H1 (cell line): ENCODE data around the gene BRD7. TPM values are rescaled to one million over a fixed set of nuclear protein-coding genes. Genes with fewer than 3 reads are reported as not detected.

ENCODE experiments used
- CTCF ChIA-PET: fragments of 300-600 bp; sonication (Branson Sonifier 250); formaldehyde crosslinking; loops from one replicate; lab custom pipeline; 2021; ENCODE audit not compliant: partially characterized antibody; lab: Charles Lee
- POLR2A ChIA-PET: fragments of 300-600 bp; sonication (Branson Sonifier 250); formaldehyde crosslinking; loops from one replicate; lab custom pipeline; 2021; ENCODE audit warnings: inconsistent platforms; ENCODE audit not compliant: partially characterized antibody; lab: Charles Lee
- DNase-seq, 2 experiments: peaks; one replicate each; pipeline versions ENCODE4 v3.0.0 to v3.0.0-alpha.2; 2010 to 2022; ENCODE audit warnings: low spot score in 2 of 2, low read depth in 1 of 2, mixed read lengths in 1 of 2
- FAIRE-seq: peaks from 2 replicates; lab custom pipeline; 2011; peaks lifted over from hg19 to GRCh38; lab: Jason Lieb, UNC
- H2AFZ ChIP-seq: 2 replicates; pipeline ENCODE4 v1.8.1; 2012; ENCODE audit warnings: low read length, inconsistent platforms
- H2AK5ac ChIP-seq: 2 replicates; pipeline ENCODE4 v1.6.1; 2013; ENCODE audit warnings: low read depth, low read length
- H2BK120ac ChIP-seq: replicated peaks from 2 replicates; pipeline ENCODE3; 2013; ENCODE audit warnings: low read depth, low read length, inconsistent platforms
- H2BK12ac ChIP-seq: 2 replicates; pipeline ENCODE4 v1.6.1; 2013; ENCODE audit warnings: low read depth, low read length
- H2BK15ac ChIP-seq: 2 replicates; pipeline ENCODE4 v1.6.1; 2013; ENCODE audit warnings: low read length
- H2BK20ac ChIP-seq: 2 replicates; pipeline ENCODE4 v1.6.1; 2013; ENCODE audit warnings: low read length
- H2BK5ac ChIP-seq: 2 replicates; pipeline ENCODE4 v1.6.1; 2013; ENCODE audit warnings: low read depth, low read length
- H3K14ac ChIP-seq: 2 replicates; pipeline ENCODE4 v1.6.1; 2013; ENCODE audit warnings: inconsistent platforms; ENCODE audit not compliant: insufficient read length
- H3K18ac ChIP-seq: 2 replicates; pipeline ENCODE4 v1.6.1; 2013; ENCODE audit warnings: low read length; ENCODE audit errors: extremely low read depth
- H3K23ac ChIP-seq: 2 replicates; pipeline ENCODE4 v1.6.1; 2013; ENCODE audit warnings: inconsistent platforms; ENCODE audit not compliant: insufficient read length
- H3K23me2 ChIP-seq: 2 replicates; pipeline ENCODE4 v1.6.1; 2013; ENCODE audit warnings: low read depth, low read length
- H3K27ac ChIP-seq: 2 replicates; pipeline ENCODE4 v1.6.1; 2011; ENCODE audit warnings: low read depth, low read length, inconsistent platforms
- H3K27me3 ChIP-seq, 4 experiments: replicated peaks in 1 of 4; 1 replicate in 1 of 4; 2 replicates in 3 of 4; pipeline versions ENCODE4 v1.6.1 to v1.8.1; 2011 to 2013; ENCODE audit warnings: low read length in 3 of 4, mild to moderate bottlenecking in 3 of 4, inconsistent platforms in 2 of 4, mixed read lengths in 2 of 4, moderate library complexity in 1 of 4; ENCODE audit not compliant: control insufficient read depth in 3 of 4, insufficient read depth in 3 of 4; ENCODE audit errors: extremely low read depth in 1 of 4
- H3K36me3 ChIP-seq, 4 experiments: 2 replicates each; pipeline versions ENCODE4 v1.6.1 to v1.8.1; 2011 to 2013; ENCODE audit warnings: mild to moderate bottlenecking in 4 of 4, low read length in 3 of 4, moderate library complexity in 2 of 4, control low read depth in 1 of 4, inconsistent platforms in 1 of 4; ENCODE audit not compliant: insufficient read depth in 4 of 4, control insufficient read depth in 2 of 4
- H3K4ac ChIP-seq: replicated peaks from 2 replicates; pipeline ENCODE3; 2013; ENCODE audit warnings: low read length, low read depth, mixed read lengths, inconsistent platforms; ENCODE audit not compliant: insufficient read length
- H3K4me1 ChIP-seq, 4 experiments: replicated peaks in 1 of 4; 1 replicate in 1 of 4; 2 replicates in 3 of 4; pipeline versions ENCODE4 v1.6.1 to v1.8.1; 2011 to 2013; ENCODE audit warnings: low read length in 3 of 4, inconsistent platforms in 2 of 4, mixed read lengths in 1 of 4; ENCODE audit not compliant: insufficient read depth in 4 of 4, control insufficient read depth in 3 of 4
- H3K4me2 ChIP-seq, 2 experiments: 2 replicates each; pipeline versions ENCODE4 v1.6.1 to v1.8.1; 2011 to 2013; ENCODE audit warnings: low read depth in 2 of 2, low read length in 2 of 2, control low read depth in 1 of 2, inconsistent platforms in 1 of 2, mild to moderate bottlenecking in 1 of 2; ENCODE audit not compliant: insufficient read depth in 1 of 2
- H3K4me3 ChIP-seq, 4 experiments: fragments of 200-600, 300-600 bp in 1 of 4; sonication (generic), shearing (Covaris generic), sonication (Bioruptor Twin) in 1 of 4; 2 replicates each; pipeline versions ENCODE4 v1.5.1 to v1.8.1; 2011 to 2016; ENCODE audit warnings: low read length in 4 of 4, low read depth in 3 of 4, control low read depth in 2 of 4, inconsistent platforms in 2 of 4, mild to moderate bottlenecking in 2 of 4, mixed read lengths in 1 of 4, moderate library complexity in 1 of 4; ENCODE audit not compliant: insufficient read depth in 2 of 4; ENCODE audit errors: extremely low read depth in 1 of 4
- H3K56ac ChIP-seq: replicated peaks from 2 replicates; pipeline ENCODE3; 2013; ENCODE audit warnings: low read depth, mild to moderate bottlenecking, mixed read lengths, low read length, inconsistent platforms; ENCODE audit not compliant: insufficient read length
- H3K79me1 ChIP-seq: 2 replicates; pipeline ENCODE4 v1.6.1; 2013; ENCODE audit warnings: low read depth, low read length, control low read depth
- H3K79me2 ChIP-seq, 2 experiments: 2 replicates each; pipeline versions ENCODE4 v1.6.1 to v1.8.1; 2012 to 2013; ENCODE audit warnings: low read length in 2 of 2, mild to moderate bottlenecking in 2 of 2, inconsistent platforms in 1 of 2; ENCODE audit not compliant: insufficient read depth in 2 of 2, control insufficient read depth in 1 of 2
- H3K9ac ChIP-seq, 4 experiments: replicated peaks in 1 of 4; 1 replicate in 1 of 4; 2 replicates in 3 of 4; pipeline versions ENCODE4 v1.6.1 to v1.8.1; 2011 to 2013; ENCODE audit warnings: low read depth in 3 of 4, low read length in 3 of 4, control low read depth in 2 of 4, mild to moderate bottlenecking in 2 of 4, moderate library complexity in 2 of 4, inconsistent platforms in 1 of 4; ENCODE audit errors: extremely low read depth in 1 of 4
- H3K9me3 ChIP-seq, 2 experiments: 2 replicates each; pipeline versions ENCODE4 v1.6.1 to v1.8.1; 2012 to 2013; ENCODE audit warnings: mild to moderate bottlenecking in 2 of 2, moderate library complexity in 2 of 2, control low read depth in 1 of 2, inconsistent platforms in 1 of 2, low read depth in 1 of 2, low read length in 1 of 2, mixed read lengths in 1 of 2; ENCODE audit not compliant: insufficient read depth in 2 of 2
- H4K20me1 ChIP-seq, 2 experiments: replicated peaks in 1 of 2; 2 replicates each; pipeline versions ENCODE3 to v1.8.1; 2011 to 2013; ENCODE audit warnings: inconsistent platforms in 2 of 2, low read length in 2 of 2, mild to moderate bottlenecking in 1 of 2; ENCODE audit not compliant: insufficient read depth in 2 of 2, control insufficient read depth in 1 of 2
- H4K5ac ChIP-seq: 2 replicates; pipeline ENCODE4 v1.6.1; 2013; ENCODE audit warnings: low read length, low read depth, mixed read lengths, inconsistent platforms; ENCODE audit not compliant: insufficient read length
- H4K8ac ChIP-seq: 2 replicates; pipeline ENCODE4 v1.8.0; 2013; ENCODE audit warnings: mild to moderate bottlenecking, moderate library complexity, low read length, inconsistent platforms; ENCODE audit not compliant: insufficient read depth; ENCODE audit errors: extremely low read depth
- H4K91ac ChIP-seq: replicated peaks from 2 replicates; pipeline ENCODE3; 2013; ENCODE audit warnings: low read length, mixed read lengths, inconsistent platforms; ENCODE audit not compliant: insufficient read length
- BACH1 ChIP-seq: IDR thresholded peaks from 2 replicates; pipeline ENCODE4 v1.6.1; 2012; ENCODE audit warnings: low read length, improper control_type of control experiment
- CREB1 ChIP-seq: IDR thresholded peaks from 2 replicates; pipeline ENCODE4 v1.6.1; 2012; ENCODE audit warnings: inconsistent platforms
- EGR1 ChIP-seq: IDR thresholded peaks from 2 replicates; pipeline ENCODE4 v1.6.1; 2011; ENCODE audit warnings: low read depth, low read length, borderline replicate concordance
- EZH2 ChIP-seq: fragments of 200-600 bp; sonication (generic); IDR thresholded peaks from 2 replicates; pipeline ENCODE4 v1.7.1; 2012; ENCODE audit warnings: low read depth, mild to moderate bottlenecking, moderate library complexity, low read length, inconsistent platforms; ENCODE audit not compliant: severe bottlenecking
- GTF2F1 ChIP-seq: IDR thresholded peaks from 2 replicates; pipeline ENCODE4 v1.6.1; 2012; ENCODE audit warnings: low read depth, low read length, improper control_type of control experiment, borderline replicate concordance
- JUN ChIP-seq: IDR thresholded peaks from 2 replicates; pipeline ENCODE4 v1.6.1; 2011; ENCODE audit warnings: low read depth, mild to moderate bottlenecking, improper control_type of control experiment, low read length
- POLR2AphosphoS5 ChIP-seq: IDR thresholded peaks from 2 replicates; pipeline ENCODE4 v1.6.1; 2011; ENCODE audit warnings: low read depth, low read length
- POU5F1 ChIP-seq: IDR thresholded peaks from 2 replicates; pipeline ENCODE4 v1.6.1; 2011; ENCODE audit warnings: low read depth, mild to moderate bottlenecking, low read length, moderate library complexity
- SIN3A ChIP-seq, 2 experiments: IDR thresholded peaks in 1 of 2; conservative IDR thresholded peaks in 1 of 2; 2 replicates each; pipeline ENCODE4 v1.6.1; 2011 to 2012; ENCODE audit warnings: low read length in 2 of 2, improper control_type of control experiment in 1 of 2, low read depth in 1 of 2, mild to moderate bottlenecking in 1 of 2
- SIRT6 ChIP-seq: IDR thresholded peaks from one replicate; pipeline ENCODE4 v1.7.1; 2012; ENCODE audit warnings: low read length, inconsistent platforms
- SIX5 ChIP-seq: IDR thresholded peaks from 2 replicates; pipeline ENCODE4 v1.6.1; 2011; ENCODE audit warnings: mild to moderate bottlenecking, low read depth, low read length
- ZNF274 ChIP-seq: IDR thresholded peaks from 2 replicates; pipeline ENCODE4 v1.7.0; 2012; ENCODE audit warnings: low read length, borderline replicate concordance; ENCODE audit errors: extremely low read depth
- WGBS, 2 experiments: shearing (Covaris generic) in 1 of 2; methylation state at CpG; one replicate each; pipeline versions ENCODE4 v1.1.6 to v1.1.7; 2013 to 2015; ENCODE audit warnings: low lambda C conversion rate in 2 of 2, mixed read lengths in 2 of 2, inconsistent platforms in 1 of 2, low coverage in 1 of 2, missing lambda C conversion rate in 1 of 2; ENCODE audit not compliant: insufficient replicate concordance in 2 of 2, insufficient coverage in 1 of 2, insufficient read length in 1 of 2; ENCODE audit errors: extremely low coverage in 1 of 2, missing lambda C conversion rate in 1 of 2; 5-methylcytosine and 5-hydroxymethylcytosine counted together
- polyA plus RNA-seq, 7 experiments: library from polyadenylated mRNA; depleted of rRNA in 3 of 7; stranded (reverse) in 5 of 7; unstranded in 2 of 7; fragments of >200 nt in 5 of 7; fragments of 200-250 nt in 2 of 7; gene quantifications; 1 replicate in 5 of 7; 2 replicates in 1 of 7; 4 replicates in 1 of 7; pipeline versions ENCODE4 v1.2.1 to v1.2.3, GENCODE V29; 2011 to 2013; ENCODE audit warnings: missing spikeins in 2 of 7, mixed read lengths in 2 of 7
- total RNA-seq: library from RNA; stranded (reverse); fragmentation: NEBNext Ultra II Directional; extraction: Animal tissue kit (Norgen Biotek cat#: 25700); gene quantifications from 2 replicates; pipeline ENCODE4 v1.2.1, GENCODE V29; 2021
- TF ChIP-seq, protein P1 (sequence below): IDR thresholded peaks from 2 replicates; pipeline ENCODE4 v1.6.1; 2011; ENCODE audit warnings: low read length, improper control_type of control experiment

The BRD7 gene
- total and polyA plus RNA-seq, 2 of the 8 experiments (the other 6 are each of a cell fraction or from before 2014, with no cell fraction given): 42.5 to 120 TPM

DNA sequence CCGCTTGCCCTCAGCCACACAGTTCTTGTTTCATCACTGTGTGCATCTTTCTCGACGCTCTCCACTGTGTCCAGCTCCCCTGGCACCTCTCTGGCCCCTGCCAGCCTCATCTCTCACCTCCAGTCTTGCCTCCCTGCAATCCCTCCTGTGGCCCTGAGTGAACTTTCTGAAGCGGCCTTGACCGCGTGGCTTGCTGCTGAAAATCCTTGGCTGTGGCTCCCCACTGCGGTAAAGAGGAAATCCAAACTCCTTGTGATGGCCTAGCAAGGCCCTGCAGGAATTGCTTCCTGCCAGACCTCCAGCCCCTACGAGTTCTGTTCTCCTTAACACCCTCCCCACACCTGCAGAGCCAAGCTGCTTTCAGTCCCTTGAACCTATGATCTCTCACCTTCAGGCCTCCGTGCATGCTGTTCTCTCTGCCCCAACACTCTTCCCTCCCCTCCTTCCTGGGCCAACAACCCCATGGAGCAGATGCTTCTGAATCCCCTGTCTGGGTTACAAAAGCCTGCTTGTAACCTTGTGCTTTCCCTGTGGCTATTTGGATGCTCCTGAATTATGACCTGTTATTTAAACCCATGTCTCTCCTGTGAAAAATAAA lies 33.6 kb upstream of the BRD7 start:
- Histone ChIP-seq H3K18ac (no peak overlapping the region), H2BK15ac (no peak overlapping the region), H3K4me2 (no peak overlapping the region), H4K8ac (no peak overlapping the region), H2BK5ac (no peak overlapping the region), H3K36me3 (no peaks in the 10 kb centered on the region), H4K5ac (no peak overlapping the region), H3K27me3 (peaks cover 0 to 2% (median 0%) of the 10 kb centered on the region in 4 experiments; a peak in 1 of 7 replicates), H3K23ac (no peak overlapping the region), H3K4me3 (no peak overlapping the region), H3K14ac (no peak overlapping the region), H2BK12ac (no peak overlapping the region), H3K79me1 (no peaks in the 10 kb centered on the region), H2AFZ (no peak overlapping the region; the same call in 1 of the 2 replicates), H3K79me2 (no peaks in the 10 kb centered on the region), H4K20me1 (no peaks in the 10 kb centered on the region), H3K9me3 (no peaks in the 10 kb centered on the region), H3K9ac (no peak overlapping the region), H3K4ac (no peak overlapping the region), H2BK120ac (no peak overlapping the region), H2AK5ac (no peak overlapping the region), H3K23me2 (peaks cover 2% of the 10 kb centered on the region; the same call in 1 of the 2 replicates), H3K4me1 (peaks cover 0 to 2% (median 0%) of the 10 kb centered on the region in 4 experiments; a peak in 1 of 7 replicates), H3K56ac (no peak overlapping the region), H2BK20ac (no peak overlapping the region), H3K27ac (no peak overlapping the region), H4K91ac (no peak overlapping the region)
- CTCF ChIA-PET: interaction anchor here (1.1 kb wide), 2 partner anchors 45 to 192 kb away, joined by 3 read pairs; no protein-coding TSS in a partner anchor
- FAIRE-seq (no peak), DNase-seq (no peak)
- 93% methylated on average over 9 of the region's 9 CpGs; no CpG with 5 or more reads in 1 of the 2 experiments for WGBS, 2 experiments
- POLR2A ChIA-PET: no interaction called here
- TF ChIP-seq EGR1: no peak
- no peak for TF ChIP-seq BACH1
- TF ChIP-seq, protein P1, sequence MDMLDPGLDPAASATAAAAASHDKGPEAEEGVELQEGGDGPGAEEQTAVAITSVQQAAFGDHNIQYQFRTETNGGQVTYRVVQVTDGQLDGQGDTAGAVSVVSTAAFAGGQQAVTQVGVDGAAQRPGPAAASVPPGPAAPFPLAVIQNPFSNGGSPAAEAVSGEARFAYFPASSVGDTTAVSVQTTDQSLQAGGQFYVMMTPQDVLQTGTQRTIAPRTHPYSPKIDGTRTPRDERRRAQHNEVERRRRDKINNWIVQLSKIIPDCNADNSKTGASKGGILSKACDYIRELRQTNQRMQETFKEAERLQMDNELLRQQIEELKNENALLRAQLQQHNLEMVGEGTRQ: no peak
- TF ChIP-seq POU5F1: no peak
- TF ChIP-seq EZH2: no peak
- no peak for TF ChIP-seq GTF2F1
- no peak for TF ChIP-seq SIX5
- no peak for TF ChIP-seq JUN
- no peak for TF ChIP-seq POLR2AphosphoS5
- TF ChIP-seq SIRT6: no peak
- no peak for TF ChIP-seq SIN3A (conservative IDR thresholded peaks at IDR 0.05 in 1 of 2, IDR thresholded peaks at IDR 0.05 in 1 of 2; ENCODE audit: low read depth in 1 of 2, low read length in 2 of 2)
- TF ChIP-seq ZNF274: no peak
- TF ChIP-seq CREB1: no peak
